Glomerular visceral epithelial cell (primary cell): ENCODE measurements around the gene CENPK.
"Not testable (repeated sequence)": the region's sequence is repeated elsewhere in the genome, so short reads cannot be mapped to it uniquely, and the experiment has no call there.

Experiments used
- DNase-seq: peaks from one replicate; pipeline ENCODE4 v3.0.0-alpha.2; 2016; ENCODE audit errors: extremely low spot score

Gene CENPK

DNA sequence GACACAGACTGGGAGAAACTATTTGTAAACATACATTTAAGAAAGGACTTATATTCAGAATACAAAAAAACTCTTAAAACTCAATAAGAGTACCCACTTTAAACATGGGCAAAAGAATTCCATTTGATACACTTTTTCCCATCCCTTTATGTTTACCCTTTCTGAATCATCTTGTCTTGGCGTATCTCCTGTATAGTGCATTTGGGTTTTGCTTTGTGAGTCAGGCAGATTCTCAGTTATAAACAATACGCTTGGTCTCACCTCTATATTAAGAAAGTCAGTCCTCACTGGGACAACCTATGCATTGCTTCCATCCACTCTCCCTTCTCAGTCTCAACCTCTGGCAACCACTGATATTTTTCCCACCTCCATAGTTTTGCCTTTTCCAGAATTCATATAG, 54.0 kb downstream of the CENPK start:
- no peak for DNase-seq

DNA sequence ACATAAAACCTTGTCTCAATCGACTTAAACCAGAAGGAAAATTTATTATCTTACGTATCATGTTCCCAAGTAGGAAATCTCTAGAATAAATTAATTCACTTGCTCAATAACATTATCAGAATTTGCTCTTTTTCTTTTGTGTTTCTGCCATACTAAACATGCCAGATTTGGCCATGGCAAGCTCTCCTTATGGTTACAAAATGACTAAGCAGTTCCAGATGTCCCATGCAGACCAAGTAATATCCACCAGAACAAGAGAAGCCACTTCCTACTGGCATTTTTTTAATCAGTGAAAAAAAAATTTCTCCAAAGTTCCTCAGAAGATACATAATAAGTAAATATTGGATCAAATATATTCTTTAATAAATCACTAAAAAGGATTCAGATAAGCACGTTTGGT, 56.0 kb downstream of the CENPK start:
- no peak for DNase-seq

DNA sequence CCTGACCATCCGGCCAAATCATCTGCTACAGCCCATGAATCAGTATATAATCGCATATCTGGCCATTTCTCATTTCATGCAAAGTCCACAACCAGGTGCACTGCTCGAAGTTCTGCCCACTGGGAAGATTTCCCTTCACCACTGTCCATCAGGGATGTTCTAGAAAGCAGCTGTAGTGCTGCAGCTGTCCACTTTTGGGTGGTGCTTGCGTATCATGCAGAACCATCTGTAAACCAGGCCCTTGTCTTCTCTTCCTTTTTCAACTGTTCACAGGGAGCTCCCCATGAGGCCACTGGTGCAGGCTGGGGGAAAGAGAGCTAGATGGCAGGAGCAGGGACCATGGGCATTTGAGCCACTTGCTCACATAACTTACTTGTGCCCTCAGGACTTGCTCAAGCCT, 73.8 kb downstream of the CENPK start:
- no peak for DNase-seq

DNA sequence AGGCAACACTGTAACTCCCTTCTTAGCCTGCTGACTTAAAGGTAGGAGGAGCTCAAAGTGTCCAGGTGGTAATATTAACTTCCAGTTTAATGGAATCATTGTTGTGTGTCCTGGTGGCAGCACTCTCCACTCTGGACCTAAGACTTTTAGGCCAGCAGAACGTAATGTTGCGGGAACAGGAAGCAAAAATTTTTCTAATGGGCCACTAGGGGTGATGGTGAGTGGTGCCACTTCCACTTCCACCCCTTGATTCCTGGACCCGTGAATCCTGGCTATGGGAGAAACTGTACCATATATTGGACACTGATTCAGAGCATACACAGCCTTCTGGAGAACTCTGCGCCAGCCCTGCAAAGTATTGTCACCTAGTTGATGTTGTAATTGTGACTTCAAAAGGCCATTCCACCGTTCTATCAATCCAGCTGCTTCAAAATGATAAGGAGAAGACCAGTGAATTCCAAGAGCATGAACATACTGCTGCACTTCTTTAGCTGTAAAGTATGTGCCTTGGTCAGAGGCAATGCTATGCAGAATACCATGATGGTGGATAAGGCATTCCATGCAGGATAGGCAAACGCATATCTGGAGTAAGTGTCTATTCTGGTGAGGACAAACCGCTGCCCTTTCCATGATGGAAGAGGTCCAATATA, 74.8 kb downstream of the CENPK start:
- DNase-seq = not testable (repeated sequence)

DNA sequence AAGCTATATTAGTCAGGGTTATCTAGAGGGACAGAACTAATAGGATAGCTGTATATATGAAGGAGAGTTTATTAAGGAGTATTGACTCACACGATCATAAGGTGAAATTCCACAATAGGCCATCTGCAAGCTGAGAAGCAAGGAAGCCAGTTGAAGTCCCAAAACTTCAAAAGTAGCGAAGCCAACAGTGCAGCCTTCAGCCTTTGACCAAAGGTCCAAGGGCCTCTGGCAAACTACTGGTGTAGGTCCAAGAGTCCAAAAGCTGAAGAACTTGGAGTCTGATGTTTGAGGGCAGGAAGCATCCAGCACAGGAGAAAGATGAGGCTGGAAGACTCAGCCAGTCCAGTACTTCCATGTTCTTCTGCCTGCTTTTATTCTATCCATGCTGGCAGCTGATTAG, 76.2 kb downstream of the CENPK start:
- DNase-seq = not testable (repeated sequence)

DNA sequence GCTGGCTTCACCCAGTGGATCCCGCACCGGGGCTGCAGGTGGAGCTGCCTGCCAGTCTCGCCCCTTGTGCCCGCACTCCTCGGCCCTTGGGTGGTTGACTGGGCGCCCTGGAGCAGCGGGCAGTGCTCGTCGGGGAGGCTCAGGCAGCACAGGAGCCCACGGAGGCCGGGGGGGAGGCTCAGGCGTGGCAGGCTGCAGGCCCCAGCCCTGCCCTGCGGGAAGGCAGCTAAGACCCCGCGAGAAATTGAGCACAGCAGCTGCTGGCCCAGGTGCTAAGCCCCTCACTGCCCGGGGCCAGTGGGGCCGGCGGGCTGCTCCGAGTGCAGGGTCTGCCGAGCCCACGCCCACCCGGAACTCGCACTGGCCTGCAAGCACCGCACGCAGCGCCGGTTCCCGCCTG, 77.6 kb downstream of the CENPK start:
- DNase-seq = no peak

DNA sequence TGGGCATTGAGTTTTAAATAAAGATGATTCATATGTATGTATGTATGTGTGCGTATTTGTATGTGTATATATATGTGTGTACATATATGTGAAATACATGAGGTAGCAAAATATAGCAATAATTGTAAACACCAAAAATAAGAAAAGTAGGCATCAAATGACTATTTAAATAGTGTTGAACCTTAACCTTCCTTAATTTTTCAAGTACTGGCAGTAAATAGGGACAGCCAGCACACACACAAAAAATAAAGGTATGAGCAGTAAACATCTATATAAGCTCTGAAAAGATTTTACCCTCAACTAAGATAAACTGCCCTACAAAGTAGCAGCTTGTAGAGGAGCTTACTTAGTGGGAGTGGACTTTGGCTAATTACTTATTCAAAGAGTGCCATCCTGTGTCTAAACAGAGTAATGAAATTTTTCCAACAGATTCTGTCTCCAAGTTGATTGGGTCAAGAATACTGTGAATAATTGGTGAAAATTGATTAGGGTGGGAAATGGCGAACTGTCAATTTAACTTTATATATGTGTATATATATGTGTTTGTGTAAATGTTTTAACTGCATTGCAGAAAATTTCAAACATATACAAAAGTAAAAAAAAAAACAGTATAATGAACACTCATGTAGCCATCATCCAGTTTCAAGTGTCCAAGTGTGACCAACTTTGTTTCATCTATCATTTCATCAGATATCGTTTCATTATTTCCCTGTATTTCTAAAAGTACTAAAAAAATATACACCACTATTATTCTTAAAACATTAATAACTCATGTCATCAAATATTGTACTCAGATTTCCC, 79.2 kb downstream of the CENPK start:
- DNase-seq = peak; percentile 69

DNA sequence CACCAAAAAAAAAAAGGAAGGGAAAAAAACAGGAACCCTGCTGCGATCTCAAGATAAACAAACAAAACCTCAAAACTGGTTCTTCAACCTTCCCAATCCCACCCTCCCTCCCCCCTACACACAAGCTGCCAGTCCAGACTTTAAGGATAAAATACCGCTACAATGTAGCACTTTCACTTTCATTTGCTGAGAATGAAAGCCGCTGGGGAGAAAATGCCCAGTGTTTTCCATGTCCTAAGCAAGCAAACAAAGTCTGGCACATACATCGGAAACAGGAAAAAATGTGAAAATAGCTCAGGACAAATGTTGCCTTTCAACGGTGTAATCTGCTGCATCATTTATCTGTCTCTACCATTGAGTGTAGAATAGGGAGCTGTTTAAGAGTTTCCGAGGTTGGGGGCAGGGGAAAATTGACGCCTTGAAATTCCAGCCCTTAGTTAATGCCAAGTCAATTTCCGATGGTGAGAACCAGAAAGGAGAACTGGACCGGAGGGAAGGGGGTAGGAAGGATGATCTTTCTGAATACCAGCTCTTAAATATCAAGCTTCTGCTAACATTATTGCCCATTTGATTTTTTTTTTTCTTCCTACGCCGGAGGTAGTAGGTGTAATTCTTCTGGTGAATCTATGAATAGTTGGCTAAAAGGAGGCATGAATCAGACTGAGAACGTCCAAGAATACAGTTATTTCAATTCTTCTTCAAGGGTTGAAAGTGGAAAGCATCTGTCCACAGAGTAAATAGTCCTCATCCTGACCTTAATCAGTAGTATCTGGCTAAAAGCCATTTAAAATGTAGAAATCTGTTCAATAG, 80.0 kb downstream of the CENPK start:
- DNase-seq = peak; percentile 64

DNA sequence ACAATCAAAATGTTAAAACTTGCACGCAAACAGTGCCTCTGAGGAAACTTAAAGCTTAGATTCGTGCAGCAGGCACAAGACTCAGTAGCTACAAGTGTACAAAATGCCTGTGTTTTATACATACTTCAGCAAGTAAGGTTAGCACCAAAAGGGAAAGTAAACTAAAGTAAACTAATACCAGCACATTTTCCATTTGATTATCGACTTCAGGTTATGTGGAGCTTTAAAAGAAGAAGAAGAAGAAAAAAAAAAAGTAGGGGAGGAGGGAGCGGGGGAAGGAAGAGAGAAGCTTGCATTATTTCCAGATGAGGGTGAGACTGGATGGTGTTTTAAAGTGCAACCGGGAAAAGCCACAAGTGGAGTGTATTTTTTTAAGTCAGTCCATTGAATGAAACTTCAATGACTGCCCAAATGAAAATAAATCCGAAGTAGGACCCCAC, 80.7 kb downstream of the CENPK start:
- DNase-seq = peak; percentile 47

DNA sequence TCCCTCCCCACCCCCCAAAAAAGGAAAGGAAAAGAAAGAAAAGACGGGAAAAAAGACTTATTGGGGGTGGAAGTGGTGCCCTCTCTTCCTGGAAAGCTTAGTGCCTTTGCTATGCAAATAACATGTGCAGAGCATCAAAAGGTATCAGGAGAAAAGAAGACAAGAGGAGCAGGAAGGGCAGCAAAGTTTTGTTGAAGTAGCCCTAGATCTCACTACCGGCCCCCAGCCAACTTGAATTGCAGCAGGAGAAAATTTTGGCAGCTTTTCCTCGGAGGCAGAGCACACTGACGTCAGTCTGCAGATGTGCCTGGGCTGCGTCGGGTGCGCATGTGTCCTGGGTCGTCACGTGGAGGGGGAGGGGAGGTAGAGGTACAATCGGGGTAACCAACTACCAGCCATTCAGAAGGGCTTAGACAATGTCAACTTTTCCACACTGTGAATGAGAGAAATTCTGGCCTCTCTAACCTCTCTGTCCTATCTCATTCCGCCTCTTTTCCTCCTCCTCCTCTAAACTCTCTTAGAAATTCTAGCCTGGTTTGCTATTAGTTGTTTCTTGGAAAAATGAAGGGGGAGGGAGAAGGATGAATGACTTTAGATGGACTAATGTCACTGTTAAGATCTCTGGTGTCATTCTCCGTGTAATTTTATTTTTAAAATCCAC, 81.2 kb downstream of the CENPK start, which contains the start of gene ADAMTS6:
ADAMTS6 (minus strand) TSS at position 286 of the 661 bp plus-strand sequence. CDS start 8,247 bp downstream, outside the sequence.
- peak; percentile 90 for DNase-seq

DNA sequence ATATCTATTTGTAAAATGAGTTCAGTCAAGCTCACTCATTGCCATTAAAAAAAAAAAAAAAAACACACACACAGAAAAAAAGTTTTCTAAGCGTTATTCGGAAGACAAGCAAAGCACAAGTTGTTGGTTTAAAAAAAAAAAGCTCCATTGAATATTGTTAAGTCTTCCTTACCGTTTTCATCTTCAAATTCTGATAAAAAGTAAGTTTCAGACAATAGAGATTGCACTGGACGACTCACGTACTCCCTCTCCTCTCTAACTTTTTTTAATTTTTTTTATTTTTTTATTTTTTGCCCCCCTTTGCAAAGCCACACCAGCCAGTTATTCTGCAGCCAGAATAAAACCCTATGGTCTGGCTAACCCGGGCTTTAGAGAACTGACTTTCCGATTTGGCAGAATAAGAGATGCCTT, 81.8 kb downstream of the CENPK start:
- no peak for DNase-seq

DNA sequence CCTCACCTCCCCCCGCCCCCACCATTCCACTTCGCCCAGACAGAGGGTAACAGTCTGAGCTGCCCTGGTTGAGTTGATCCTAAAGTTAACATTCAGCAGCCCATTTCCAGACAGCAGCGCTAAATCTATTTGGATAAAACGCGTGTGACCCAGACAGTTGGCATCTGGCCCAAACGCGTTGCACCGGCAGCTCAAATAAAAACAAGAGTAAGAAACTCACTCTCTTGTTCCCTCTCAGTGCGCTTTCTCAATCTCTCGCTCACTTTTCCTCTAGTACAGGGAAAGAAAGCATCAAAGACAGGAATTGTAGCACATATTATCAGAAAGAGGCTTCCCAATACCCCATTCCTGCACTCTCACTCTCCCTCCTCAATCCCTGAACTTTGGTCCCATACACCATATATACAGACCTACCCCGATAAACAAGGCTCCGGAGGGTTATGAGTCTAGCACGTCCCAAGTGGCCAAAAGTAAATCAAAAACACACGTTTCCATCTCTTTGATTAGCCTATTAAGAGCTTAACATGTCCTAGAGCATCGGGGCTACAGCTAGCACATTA, 82.6 kb downstream of the CENPK start:
- DNase-seq = peak; percentile 83

DNA sequence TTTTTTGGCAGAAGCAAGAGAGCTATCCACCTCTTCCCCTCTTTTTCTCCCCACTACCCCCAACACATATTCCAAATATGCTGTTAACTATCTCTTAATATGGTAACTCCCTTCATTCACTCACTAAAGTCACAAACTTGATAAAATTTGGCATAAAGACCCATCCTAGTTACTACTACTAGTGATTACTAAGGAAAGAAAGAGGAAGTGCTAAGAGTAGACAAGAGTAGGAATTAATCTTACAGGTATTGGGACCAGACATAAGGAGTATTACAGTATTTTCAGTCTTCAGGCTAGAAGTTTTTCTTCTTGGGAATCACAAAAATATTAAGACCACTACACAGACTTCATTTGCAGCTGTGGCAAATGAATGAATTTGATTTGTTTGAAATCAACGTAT, 83.4 kb downstream of the CENPK start:
- DNase-seq = no peak

DNA sequence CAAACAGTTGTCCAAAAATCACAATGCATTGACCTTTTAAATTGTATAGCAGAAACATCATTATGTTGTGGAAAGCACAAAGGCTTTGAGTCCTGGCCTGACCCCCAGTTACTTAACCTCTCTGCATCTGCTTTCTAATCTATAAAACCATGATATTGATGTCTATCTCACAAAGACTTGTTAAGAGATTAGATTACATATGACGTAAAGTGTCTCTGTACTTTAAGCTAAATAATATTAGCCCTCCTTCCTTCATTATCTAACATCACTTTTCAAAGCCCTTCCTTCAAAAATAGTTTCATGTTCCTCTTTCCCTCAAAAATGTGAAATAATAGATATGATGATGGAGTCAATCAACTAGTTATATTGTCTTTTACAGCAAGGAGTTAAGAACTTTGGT, 84.6 kb downstream of the CENPK start:
- DNase-seq = no peak

DNA sequence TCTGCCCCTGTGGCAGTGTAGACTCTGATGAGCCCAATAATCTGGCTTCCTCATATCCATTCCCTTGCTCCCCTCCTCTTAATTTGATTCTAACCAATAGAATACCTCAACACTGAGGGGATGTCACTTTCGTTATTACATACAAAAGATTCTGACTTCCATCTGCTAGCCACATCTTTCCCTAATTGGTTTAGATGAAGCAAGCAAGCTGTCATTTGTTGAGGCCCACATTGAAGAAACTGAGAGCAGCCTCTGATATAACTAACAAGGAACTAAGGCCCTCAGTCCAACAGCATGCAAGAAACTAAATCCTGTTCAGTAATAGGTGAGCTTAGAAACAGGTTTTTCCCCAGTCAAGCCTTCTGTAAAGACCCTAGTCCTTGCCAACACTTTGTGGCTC, 87.1 kb downstream of the CENPK start:
- no peak for DNase-seq

DNA sequence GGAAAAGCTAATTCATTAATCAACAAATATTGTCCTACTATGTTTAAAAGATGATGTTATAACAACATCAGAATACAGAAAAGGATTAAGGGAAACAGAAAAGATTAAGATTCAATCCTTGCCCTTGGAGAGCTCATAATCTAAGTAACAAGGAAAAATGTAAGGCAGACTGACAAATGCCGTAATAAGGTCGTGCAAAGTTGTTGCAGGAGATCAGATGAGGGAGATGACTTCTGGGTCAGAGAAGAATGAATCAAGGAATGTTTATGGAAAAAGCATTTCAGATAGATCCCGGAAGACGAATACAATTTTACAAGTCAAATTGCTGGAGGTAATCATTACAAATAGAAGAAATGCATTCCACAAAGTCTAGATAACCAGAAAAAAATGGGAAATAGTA, 87.6 kb downstream of the CENPK start:
- no peak for DNase-seq

DNA sequence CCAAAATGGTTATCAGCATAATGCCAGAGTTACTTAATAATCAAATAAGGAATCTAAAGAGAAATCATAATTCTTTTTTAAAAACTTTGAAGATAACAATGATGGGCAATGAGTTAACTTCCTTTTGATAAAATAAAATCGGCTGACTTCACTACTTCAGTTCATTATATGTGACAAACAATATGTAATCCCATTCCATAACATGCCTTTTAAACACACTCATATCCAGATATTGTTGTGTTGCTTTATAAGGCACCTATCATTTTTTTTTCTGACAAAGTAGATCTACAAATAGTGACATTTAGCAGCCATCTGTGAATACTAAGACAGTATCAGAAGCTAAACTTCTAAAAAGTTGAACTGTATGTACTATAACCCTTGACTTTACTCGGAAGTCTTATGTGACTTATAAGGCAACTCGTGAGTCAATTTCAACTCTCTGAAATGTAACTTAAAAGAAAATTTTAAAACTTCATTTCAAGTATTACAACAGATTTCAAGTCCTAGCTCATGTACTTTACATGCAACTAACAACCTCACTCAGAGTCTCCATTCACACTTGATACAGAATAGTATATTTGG, 88.7 kb downstream of the CENPK start:
- no peak for DNase-seq

DNA sequence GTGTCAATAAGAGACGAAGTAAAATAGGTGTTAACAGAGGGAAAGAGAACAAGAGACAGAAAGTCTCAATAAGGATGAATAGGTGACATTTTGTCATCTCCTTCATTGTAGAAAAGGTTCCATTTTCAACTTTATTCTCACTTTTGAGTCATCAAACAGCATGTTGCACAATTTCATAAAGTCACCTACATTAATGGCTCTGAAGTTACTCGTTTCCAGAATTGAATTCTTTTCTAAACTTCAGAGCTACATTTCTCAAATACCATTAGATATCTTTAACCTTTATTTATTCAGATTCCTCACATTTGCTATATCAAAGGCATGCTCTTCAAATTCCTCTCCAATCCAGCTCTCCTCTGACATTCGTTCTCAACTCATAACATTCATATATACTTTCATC, 94.3 kb downstream of the CENPK start:
- no peak for DNase-seq
